HG03066 (cell line): ENCODE measurements around the gene INTS1.

Experiments
- ATAC-seq: cut with Tn5 transposase; IDR thresholded peaks from one replicate; pipeline ENCODE4 v1.9.1; 2021; ENCODE audit warnings: low read depth; ENCODE audit not compliant: unreplicated experiment

The INTS1 gene

GRCh38 chr7:1511444-1512422, 7.5 kb upstream of the INTS1 start:
- no peak for ATAC-seq

GRCh38 chr7:1510780-1511154, 6.6 kb upstream of the INTS1 start:
- ATAC-seq = no peak

- ATAC-seq = no peak
These were observed 5.0 kb upstream of the INTS1 start for GRCh38 chr7:1509226-1509625.

GRCh38 chr7:1508277-1508758, 4.1 kb upstream of the INTS1 start:
- no peak for ATAC-seq

GRCh38 chr7:1505731-1506550, 1.8 kb upstream of the INTS1 start:
- ATAC-seq = no peak

- ATAC-seq = no peak
These were observed 799 bp downstream of the INTS1 start for GRCh38 chr7:1503390-1503789.

- no peak for ATAC-seq
These were observed 1.3 kb downstream of the INTS1 start for GRCh38 chr7:1502845-1503244.

- ATAC-seq = no peak
These were observed 2.5 kb downstream of the INTS1 start for GRCh38 chr7:1501487-1502270.

- ATAC-seq = no peak
These were observed 4.0 kb downstream of the INTS1 start for GRCh38 chr7:1500064-1500807.

GRCh38 chr7:1499367-1500029, 4.7 kb downstream of the INTS1 start:
- no peak for ATAC-seq

- no peak for ATAC-seq
These were observed 5.6 kb downstream of the INTS1 start for GRCh38 chr7:1498370-1499305.

GRCh38 chr7:1497293-1497927, 6.8 kb downstream of the INTS1 start:
- ATAC-seq = no peak

GRCh38 chr7:1496531-1497292, 7.5 kb downstream of the INTS1 start:
- ATAC-seq = no peak

- no peak for ATAC-seq
These were observed 8.5 kb downstream of the INTS1 start for GRCh38 chr7:1495564-1496242.

GRCh38 chr7:1494866-1495563, 9.2 kb downstream of the INTS1 start:
- ATAC-seq = no peak

- no peak for ATAC-seq
These were observed 9.7 kb downstream of the INTS1 start for GRCh38 chr7:1494447-1494846.
